Ishikawa (cell line): Measurements from ENCODE around the gene SLC12A7.

Source experiments
- CEBPB ChIP-seq: IDR thresholded peaks from 2 replicates; pipeline ENCODE4 v1.6.1; 2012
- CREB1 ChIP-seq: IDR thresholded peaks from 2 replicates; pipeline ENCODE4 v1.6.1; 2012; ENCODE audit warnings: low read depth
- EGR1 ChIP-seq: IDR thresholded peaks from 2 replicates; pipeline ENCODE4 v1.6.1; 2012
- EP300 ChIP-seq: IDR thresholded peaks from 2 replicates; pipeline ENCODE4 v1.6.1; 2012; ENCODE audit warnings: borderline replicate concordance
- MAX ChIP-seq: IDR thresholded peaks from 2 replicates; pipeline ENCODE4 v1.6.1; 2012
- NFIC ChIP-seq: IDR thresholded peaks from 2 replicates; pipeline ENCODE4 v1.6.1; 2012
- RAD21 ChIP-seq: IDR thresholded peaks from 2 replicates; pipeline ENCODE4 v1.6.1; 2012; ENCODE audit warnings: low read depth
- REST ChIP-seq: IDR thresholded peaks from 2 replicates; pipeline ENCODE4 v1.6.1; 2012; ENCODE audit warnings: low read depth, mild to moderate bottlenecking
- TAF1 ChIP-seq: IDR thresholded peaks from 2 replicates; pipeline ENCODE4 v1.6.1; 2012; ENCODE audit warnings: low read depth, mild to moderate bottlenecking
- TEAD4 ChIP-seq: IDR thresholded peaks from 2 replicates; pipeline ENCODE4 v1.6.1; 2012

GRCh38 chr5:1113805-1114586 lies 2.1 kb upstream of the SLC12A7 start:
- TF ChIP-seq MAX (no peak), NFIC (no peak), REST (no peak), CREB1 (no peak), TEAD4 (no peak), EP300 (no peak), CEBPB (no peak), EGR1 (no peak), RAD21 (no peak), TAF1 (no peak)
